ES-I3 (cell line): Measurements from ENCODE around the gene PTPRCAP.
"Not testable (repeated sequence)": the region's sequence is repeated elsewhere in the genome, so short reads cannot be mapped to it uniquely, and the experiment has no call there.

Experiments used
- H3K36me3 ChIP-seq: 2 replicates; pipeline ENCODE4 v1.6.1; 2013; ENCODE audit warnings: mild to moderate bottlenecking, low read length, control low read depth, moderate library complexity; ENCODE audit not compliant: insufficient read depth
- H3K4me1 ChIP-seq: 2 replicates; pipeline ENCODE4 v1.6.1; 2013; ENCODE audit warnings: mild to moderate bottlenecking, control low read depth, low read length; ENCODE audit not compliant: insufficient read depth
- H3K9ac ChIP-seq: 2 replicates; pipeline ENCODE4 v1.6.1; 2013; ENCODE audit warnings: low read depth, mild to moderate bottlenecking, low read length, moderate library complexity
- H3K9me3 ChIP-seq: 2 replicates; pipeline ENCODE4 v1.6.1; 2013; ENCODE audit warnings: mild to moderate bottlenecking, low read length, moderate library complexity; ENCODE audit not compliant: control insufficient read depth, insufficient read depth

Gene PTPRCAP

DNA sequence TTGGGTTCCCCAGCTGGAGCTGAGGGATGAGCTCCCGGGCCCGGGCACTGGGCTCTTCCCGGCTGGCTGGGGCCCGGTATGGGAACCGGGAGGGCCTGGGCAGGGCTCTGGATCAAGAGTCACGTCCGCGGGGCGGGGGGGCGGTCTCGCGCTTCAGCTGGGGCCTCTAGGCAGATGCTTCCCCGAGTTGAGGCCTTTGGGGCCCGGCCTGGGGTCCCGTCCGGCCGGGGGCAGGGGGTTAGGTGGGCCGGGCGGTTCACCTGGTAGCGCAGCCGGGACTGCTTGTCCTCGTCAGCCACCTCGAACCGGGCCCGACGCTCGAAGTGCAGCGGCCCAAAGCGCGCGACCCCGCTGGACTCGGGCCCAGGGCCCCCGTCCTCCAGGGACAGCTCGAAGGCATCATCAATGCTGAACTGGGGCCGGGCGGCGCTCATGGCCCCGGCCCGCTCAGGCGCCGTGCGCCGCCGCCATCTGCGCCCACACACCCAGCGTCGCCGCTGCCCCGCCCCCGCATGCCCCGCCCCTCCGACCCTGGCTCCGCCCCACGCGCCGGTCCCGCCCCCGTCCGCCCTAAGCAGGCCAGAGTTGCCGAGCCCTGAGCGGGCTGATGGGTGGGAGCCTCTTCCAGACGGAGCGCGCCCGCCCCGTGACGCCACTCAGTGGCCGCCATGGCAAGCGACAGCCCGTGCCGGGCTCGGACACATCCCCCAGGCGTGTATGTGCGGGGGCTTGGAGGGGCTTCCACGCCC, 31.5 kb upstream of the PTPRCAP start, which contains the start of gene TMEM134:
Gene TMEM134, minus strand, starts transcription at position 493 of the 749 bp plus-strand sequence. Its CDS starts 59 bp downstream, at position 434.
- Histone ChIP-seq H3K36me3 (no peaks in the 10 kb centered on the region), H3K9ac (peak within 1 kb of the TSS; percentile 77), H3K9me3 (no peaks in the 10 kb centered on the region), H3K4me1 (peaks cover 3% of the 10 kb centered on the region; the same call in 1 of the 2 replicates)

DNA sequence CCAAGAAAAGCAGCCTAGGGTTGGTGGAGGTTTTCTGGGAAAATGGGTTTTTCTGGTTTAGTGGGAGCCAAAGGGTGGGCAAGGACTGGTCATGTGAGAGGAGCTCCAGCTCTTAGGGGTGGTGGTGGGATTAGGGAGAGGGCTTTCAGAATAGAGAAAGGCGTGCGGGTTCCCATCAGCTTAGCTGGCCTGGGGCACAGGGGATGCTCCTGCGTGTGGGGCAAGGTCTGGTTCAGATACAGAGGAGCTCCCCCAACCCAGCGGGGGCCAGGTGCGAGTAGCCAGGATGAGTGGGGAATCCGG, 30.9 kb upstream of the PTPRCAP start:
- peaks cover 3% of the 10 kb centered on the region for H3K4me1 ChIP-seq
- no peaks in the 10 kb centered on the region for H3K9me3 ChIP-seq
- H3K9ac ChIP-seq: peak overlapping the region; percentile 77
- H3K36me3 ChIP-seq: no peaks in the 10 kb centered on the region

DNA sequence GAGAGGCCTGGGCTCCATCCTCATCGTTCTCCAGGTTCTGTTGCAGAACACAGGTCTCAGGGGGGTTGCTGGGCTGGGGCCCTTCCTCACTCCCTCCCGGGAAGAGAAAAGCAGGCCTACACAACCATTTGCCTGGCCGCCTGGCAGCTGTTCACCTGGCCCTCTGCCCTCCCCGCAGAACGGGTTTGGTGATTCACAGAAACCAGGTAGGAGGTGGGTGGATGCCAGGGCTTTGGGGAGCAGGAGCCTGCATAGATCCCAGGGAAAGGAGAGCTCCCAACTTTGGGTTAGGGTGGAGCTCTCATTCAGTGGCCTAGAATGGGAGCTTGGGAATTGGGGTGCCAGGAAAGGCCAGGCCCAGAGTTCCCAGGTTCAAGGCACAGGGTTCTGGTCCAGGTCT, 30.6 kb upstream of the PTPRCAP start:
- Histone ChIP-seq H3K4me1 (peaks cover 3% of the 10 kb centered on the region), H3K36me3 (no peaks in the 10 kb centered on the region), H3K9ac (peak overlapping the region; percentile 77), H3K9me3 (no peaks in the 10 kb centered on the region)

DNA sequence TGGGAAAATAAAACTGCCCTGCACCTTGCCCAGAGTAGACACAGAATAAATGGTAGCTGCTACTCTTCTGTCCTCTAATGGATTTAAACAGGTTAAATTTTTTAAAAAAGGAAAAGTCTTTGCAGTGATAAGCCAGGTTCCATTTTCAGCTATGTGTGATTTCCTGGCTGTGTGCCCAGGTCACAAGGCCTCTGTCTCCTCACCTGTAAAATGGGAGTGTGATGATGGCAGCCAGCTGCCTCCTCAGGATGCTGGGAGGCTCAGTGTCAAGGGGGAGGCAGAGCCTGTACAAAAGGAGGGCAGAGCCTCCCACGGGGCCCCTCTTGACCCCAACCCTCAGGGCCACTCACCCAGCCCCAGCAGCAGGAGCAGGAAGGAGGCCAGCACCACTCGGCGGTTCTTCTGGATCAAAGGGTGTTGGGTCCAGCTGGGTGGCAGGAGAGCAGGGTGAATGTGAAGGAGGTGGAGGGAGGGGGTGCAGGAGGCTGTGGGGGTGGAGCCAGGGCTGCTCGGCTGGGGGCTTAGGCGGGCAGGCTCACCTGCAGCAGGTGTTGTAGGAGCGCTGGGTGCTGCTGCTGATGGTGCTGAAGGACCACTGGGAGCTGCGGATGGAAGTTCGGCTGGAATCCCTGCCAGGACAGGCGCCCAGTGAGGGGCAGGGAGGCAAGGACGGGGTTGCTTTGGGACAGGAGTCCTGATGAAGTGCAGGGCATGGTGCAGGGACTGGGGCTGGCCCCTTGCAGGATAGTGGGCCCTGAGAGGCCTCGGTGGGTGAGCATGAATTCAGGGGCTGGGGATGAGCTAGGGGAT, 29.7 kb upstream of the PTPRCAP start:
- Histone ChIP-seq H3K4me1 (peaks cover 3% of the 10 kb centered on the region), H3K9ac (no peak overlapping the region), H3K9me3 (no peaks in the 10 kb centered on the region), H3K36me3 (no peaks in the 10 kb centered on the region)

DNA sequence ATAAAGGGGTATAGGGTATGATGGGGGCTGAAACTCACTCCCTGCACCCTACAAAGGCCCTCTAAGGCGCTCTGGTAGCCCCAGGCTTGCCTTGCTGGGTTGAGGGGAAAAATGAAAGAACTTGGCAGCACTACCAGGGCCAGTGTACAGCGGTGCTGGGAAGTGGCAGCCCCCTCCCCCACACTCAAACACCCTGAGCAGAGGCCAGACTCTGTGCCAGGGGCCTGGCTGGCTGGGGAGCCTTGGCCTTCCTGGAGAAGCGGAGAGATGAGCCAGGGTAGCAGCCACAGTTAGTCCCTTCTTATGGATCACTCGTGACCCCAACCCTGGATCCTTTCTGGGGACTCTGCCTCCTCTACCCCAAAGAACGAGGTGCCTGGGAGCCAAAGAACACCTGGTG, 28.9 kb upstream of the PTPRCAP start:
- H3K36me3 ChIP-seq: no peaks in the 10 kb centered on the region
- H3K9me3 ChIP-seq: no peaks in the 10 kb centered on the region
- peaks cover 3% of the 10 kb centered on the region for H3K4me1 ChIP-seq
- H3K9ac ChIP-seq: no peak overlapping the region

DNA sequence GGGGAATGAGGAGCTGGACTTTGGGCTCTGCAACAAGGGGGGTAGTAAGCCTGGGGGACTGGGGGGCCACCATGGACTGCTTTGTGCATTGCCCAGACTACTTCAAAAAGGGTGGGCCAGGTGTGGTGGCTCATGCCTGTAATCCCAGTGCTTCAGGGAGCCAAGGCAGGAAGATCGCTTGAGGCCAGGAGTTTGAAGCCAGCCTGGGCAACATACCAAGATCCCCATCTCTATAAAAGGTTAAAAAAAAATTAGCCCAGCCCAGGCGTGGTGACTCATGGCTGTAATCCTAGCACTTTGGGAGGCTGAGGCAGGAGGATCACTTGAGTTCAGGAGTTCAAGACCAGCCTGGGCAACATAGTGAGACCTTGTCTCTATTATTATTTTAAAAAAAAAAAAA, 28.0 kb upstream of the PTPRCAP start:
- H3K36me3 ChIP-seq, H3K9me3 ChIP-seq, H3K4me1 ChIP-seq: not testable (repeated sequence)
- peak overlapping the region; percentile 42; the same call in 1 of the 2 replicates for H3K9ac ChIP-seq

DNA sequence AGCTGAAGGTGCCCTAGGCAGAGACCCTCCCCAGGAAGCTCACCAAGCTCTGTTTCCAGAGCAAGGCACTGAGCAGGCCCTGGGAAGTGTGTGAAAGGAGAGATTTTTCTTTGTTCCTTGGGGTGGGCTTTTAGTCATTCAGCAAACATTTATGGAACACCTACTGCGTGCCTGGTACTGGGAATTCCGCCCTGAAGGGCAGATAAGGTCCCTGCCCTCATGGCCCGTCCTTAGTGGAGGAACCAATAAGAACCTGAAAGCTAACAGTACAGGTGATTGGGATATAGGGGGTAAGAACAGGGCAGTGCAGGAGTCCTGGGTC, 27.7 kb upstream of the PTPRCAP start:
- peak overlapping the region; percentile 42 for H3K9ac ChIP-seq
- no peaks in the 10 kb centered on the region for H3K9me3 ChIP-seq
- peaks cover 3% of the 10 kb centered on the region for H3K4me1 ChIP-seq
- H3K36me3 ChIP-seq: no peaks in the 10 kb centered on the region

DNA sequence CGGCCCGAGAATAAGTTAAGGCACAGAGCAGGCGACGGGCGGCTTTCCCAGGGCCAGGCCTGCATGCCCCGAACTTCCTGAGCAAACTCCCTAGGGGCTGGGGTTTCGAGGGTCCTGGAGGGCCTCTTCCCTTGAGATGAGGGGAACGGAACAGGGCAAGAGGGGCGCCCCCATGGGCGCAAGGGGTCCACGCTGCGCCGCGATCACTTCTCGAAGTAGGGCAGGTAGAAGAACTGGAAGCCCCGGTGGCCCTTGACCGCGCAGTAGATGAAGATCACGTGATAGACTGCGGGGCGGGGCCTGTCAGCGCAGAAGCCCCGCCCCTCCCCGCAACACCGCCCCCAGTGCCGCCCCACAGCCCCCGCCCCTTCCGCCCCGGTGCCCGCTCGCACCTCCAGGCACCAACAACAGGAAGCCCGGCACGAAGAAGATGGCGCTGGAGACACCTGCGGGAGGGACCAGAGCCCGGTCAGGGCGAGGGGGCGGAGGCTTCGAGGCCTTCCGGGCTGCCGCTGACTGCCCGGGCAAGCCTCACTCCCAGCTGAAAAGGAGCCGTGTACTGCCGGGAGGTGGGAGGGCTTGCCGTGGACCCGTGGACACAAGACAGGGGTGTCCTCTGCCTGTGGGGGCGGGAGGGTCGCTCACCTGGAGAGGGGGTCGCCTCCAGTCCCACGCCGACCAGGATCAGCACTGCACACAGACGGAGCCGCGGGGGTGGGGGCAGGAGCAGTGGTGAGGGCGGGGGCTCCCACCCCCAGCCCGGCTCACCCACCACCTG, 27.1 kb upstream of the PTPRCAP start:
- Histone ChIP-seq H3K4me1 (peaks cover 3% of the 10 kb centered on the region), H3K9me3 (no peaks in the 10 kb centered on the region), H3K9ac (peak overlapping the region; percentile 61), H3K36me3 (no peaks in the 10 kb centered on the region)

DNA sequence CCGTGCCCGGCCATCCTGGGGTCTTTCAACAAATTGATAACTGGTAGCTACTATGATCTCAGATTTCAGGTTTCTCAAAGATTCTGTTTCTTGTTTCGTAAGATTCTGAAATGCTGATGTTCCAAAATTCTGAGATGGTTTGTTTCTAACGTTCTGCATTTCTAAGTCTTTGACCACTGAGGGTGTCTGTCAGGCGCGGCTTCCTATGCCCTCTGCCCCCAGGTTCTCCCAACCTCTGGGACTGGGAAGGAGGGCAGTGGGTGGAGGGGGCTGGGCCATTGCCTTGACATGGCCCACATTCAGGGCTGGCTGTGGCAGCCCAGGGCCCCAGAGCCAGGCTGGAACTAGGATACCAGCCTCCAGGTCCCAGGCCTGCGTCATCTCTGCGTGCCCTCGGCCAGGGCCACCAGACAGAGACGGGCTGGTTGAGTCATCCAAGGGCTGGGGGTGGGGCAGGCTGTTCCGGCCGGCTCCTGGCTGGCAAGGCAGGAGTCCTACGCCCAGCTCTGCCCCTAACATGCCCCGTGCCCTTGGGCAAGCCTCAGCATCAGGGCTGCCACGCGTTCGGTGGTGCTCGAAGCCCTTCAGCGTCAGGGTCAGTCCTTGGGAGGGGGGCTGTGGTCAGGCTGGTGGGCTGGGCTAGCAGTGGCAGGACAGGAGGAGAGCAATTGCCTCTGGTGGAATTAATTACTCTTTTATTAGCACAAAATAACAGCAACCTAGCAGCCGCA, 26.4 kb upstream of the PTPRCAP start:
- Histone ChIP-seq H3K4me1 (peaks cover 3% of the 10 kb centered on the region), H3K9me3 (no peaks in the 10 kb centered on the region), H3K9ac (peak overlapping the region; percentile 61; the same call in 1 of the 2 replicates), H3K36me3 (no peaks in the 10 kb centered on the region)

DNA sequence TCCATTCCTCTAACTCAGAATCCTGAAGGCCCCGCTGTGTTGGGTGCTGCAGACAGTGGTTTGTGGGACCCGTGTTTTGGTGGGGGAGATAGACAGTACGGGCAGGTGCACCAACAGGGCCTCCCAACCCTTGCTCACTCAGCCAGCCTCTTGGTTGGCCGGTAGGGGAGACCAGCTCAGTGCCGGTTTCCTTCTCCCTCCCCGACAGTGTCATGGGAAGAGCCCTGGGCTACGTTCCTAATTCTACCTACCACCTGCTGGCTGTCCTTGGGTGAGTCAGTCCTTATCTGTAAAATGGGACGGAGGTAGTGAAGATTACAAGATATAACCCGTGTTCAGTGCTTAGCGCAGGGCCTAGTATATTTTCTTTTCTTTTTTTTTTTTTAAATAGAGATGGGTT, 25.7 kb upstream of the PTPRCAP start:
- Histone ChIP-seq H3K9ac (no peak overlapping the region), H3K9me3 (no peaks in the 10 kb centered on the region), H3K36me3 (no peaks in the 10 kb centered on the region), H3K4me1 (peaks cover 3% of the 10 kb centered on the region)

DNA sequence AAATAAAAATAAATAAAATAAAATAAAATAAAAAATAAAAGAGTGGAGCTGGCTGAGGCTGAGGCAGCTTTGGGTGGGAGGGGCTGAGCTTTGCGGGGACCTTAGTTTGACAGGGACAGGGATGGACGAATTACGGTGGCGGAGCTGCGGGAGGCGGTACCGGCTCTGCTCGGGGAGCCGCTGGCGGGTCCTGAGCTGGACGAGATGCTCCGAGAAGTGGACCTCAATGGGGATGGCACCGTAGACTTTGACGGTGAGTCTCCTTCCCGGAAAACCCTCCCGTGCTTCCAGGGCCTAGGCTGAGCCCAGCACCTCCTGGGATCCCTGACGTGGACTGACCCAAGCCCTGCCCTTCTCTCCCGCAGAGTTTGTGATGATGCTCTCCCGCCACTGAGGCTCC, 20.8 kb upstream of the PTPRCAP start:
- no peaks in the 10 kb centered on the region for H3K36me3 ChIP-seq
- H3K9ac ChIP-seq: no peak overlapping the region
- no peaks in the 10 kb centered on the region; the same call in 1 of the 2 replicates for H3K4me1 ChIP-seq
- H3K9me3 ChIP-seq: no peaks in the 10 kb centered on the region

DNA sequence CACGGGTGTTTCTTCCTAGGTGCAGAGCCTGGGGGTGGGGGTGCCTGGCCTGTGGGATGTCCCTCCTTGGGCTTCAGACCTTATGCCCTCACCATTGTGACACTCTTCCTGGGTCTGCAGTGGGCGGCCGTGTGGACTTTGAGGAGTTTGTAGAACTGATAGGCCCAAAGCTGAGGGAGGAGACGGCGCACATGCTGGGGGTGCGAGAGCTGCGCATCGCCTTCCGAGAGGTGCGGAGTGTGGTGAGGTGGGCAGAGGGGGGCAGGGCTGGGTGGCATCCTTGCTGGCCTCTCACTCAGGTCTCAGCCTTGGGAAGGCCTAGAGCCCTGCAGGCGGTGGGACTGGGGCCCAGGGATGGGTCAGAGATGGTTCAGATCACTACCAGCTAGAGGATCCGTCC, 20.0 kb upstream of the PTPRCAP start:
- Histone ChIP-seq H3K9me3 (no peaks in the 10 kb centered on the region), H3K9ac (no peak overlapping the region), H3K36me3 (no peaks in the 10 kb centered on the region), H3K4me1 (no peaks in the 10 kb centered on the region)

DNA sequence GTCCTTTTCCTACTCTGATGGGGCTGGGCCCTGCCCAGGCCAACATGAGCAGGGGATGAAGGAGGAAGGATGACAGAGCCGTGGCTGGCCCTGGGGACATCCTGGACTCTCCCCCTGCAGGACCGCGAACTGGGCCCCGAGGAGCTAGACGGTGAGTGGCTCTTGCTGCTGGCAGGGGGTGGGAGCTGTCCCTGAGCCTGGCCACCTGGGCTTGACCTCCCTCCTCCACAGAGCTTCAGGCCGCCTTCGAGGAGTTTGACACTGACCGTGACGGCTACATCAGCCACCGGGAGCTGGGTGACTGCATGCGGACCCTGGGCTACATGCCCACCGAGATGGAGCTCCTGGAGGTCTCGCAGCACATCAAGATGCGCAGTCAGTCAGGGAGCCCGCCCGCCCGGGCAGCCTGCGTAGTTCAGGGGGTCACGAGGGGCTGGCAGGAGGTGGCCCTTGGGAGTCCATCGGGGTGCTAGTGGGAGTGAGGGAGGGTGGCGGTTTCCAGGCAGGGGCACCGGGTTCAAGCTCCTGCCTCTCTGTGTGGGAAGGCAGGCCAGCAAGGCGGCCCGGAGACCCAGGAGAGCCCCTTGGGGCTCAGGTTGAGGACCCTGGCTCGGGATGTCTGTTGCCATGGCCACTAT, 18.7 kb upstream of the PTPRCAP start:
- no peaks in the 10 kb centered on the region for H3K4me1 ChIP-seq
- no peaks in the 10 kb centered on the region for H3K9me3 ChIP-seq
- H3K9ac ChIP-seq: no peak overlapping the region
- no peaks in the 10 kb centered on the region for H3K36me3 ChIP-seq

DNA sequence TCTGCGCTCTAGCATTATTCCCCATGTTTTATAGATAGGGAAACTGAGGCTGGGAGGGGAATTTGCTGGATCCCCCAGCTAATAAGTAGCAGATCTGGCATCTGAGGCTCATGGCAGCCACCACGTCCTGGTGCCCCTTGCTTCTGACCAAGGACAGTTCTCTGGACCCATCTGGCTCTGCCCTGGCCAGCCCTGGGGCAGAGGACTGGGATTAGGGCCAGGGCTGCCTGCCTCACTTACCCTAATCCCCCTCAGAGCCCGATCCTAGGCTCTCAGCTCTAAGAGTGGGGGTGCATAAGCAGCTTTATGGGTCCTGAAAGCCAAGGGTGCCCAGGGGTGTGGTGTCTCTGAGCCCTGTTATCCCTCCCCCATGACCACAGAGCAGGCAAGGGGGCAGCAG, 17.6 kb upstream of the PTPRCAP start, which contains the start of gene CABP4:
Gene CABP4, plus strand, starts transcription at position 301 of the 400 bp plus-strand sequence. Its CDS starts 70 bp downstream, at position 371.
- Histone ChIP-seq H3K9me3 (no peaks in the 10 kb centered on the region), H3K36me3 (no peaks in the 10 kb centered on the region), H3K9ac (no peak within 1 kb of the TSS), H3K4me1 (no peaks in the 10 kb centered on the region)
